Measurements from ENCODE around the gene APOO.

Gene APOO

GRCh38 chrX:23819385-23820234, 88.1 kb downstream of the APOO start:
- DNase-seq (ENCODE audit: low read depth in 2 of 2) = no peak

DNA sequence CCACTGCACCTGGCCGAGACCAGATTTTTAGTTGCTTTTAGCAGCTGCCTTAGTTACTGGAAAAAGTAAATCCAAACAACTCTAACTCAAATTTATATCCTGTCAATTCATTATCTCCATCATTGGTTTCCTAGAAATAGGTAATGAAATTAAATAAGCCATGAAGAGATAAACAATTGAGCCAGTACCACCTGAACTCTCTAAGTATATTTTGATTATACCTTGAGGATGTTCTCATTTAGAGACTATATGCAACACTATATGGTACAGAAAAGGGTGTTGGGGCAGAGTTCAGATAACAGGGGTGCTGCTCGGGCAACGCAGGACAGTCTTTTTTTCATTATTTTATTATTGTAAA, 89.8 kb downstream of the APOO start:
- DNase-seq (ENCODE audit: low read depth in 2 of 2) = no peak

GRCh38 chrX:23816179-23816578, 91.6 kb downstream of the APOO start:
- DNase-seq (ENCODE audit: low read depth in 2 of 2) = no peak

- DNase-seq (ENCODE audit: low read depth in 2 of 2) = no peak
Observed at GRCh38 chrX:23815376-23815775, 92.4 kb downstream of the APOO start.

- no peak for DNase-seq (ENCODE audit: low read depth in 2 of 2)
Observed at GRCh38 chrX:23813808-23814207, 93.9 kb downstream of the APOO start.

- no peak for DNase-seq (ENCODE audit: low read depth in 2 of 2)
Observed at GRCh38 chrX:23811656-23812055, 96.1 kb downstream of the APOO start.

GRCh38 chrX:23811108-23811651, 96.6 kb downstream of the APOO start:
- no peak for DNase-seq (ENCODE audit: low read depth in 2 of 2)

- DNase-seq (ENCODE audit: low read depth in 2 of 2) = no peak
Observed at GRCh38 chrX:23810279-23810678, 97.5 kb downstream of the APOO start.

- no peak for DNase-seq (ENCODE audit: low read depth in 2 of 2)
Observed at GRCh38 chrX:23805389-23805788, 102.3 kb downstream of the APOO start.

DNA sequence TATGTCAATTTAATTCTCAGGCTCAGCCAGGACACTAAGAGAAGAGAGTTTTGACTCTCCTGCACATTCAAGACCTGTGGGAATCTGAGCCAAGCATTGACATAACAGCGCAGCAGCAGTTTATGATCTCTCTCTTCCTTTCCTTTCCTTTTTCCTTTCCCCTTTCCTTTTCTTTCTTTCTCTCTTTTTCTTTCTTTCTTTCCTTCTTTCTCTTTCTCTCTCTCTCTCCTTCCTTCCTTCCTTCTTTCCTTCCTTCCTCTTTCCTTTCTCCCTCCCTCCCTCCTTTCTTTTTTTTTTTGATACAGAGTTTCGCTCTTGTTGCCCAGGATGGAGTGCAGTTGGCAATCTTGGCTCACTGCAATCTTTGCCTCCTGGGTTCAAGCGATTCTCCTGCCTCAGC, 103.2 kb downstream of the APOO start:
- DNase-seq (ENCODE audit: low read depth in 2 of 2) = no peak

GRCh38 chrX:23803931-23804381, 103.8 kb downstream of the APOO start:
- no peak for DNase-seq (ENCODE audit: low read depth in 2 of 2)

DNA sequence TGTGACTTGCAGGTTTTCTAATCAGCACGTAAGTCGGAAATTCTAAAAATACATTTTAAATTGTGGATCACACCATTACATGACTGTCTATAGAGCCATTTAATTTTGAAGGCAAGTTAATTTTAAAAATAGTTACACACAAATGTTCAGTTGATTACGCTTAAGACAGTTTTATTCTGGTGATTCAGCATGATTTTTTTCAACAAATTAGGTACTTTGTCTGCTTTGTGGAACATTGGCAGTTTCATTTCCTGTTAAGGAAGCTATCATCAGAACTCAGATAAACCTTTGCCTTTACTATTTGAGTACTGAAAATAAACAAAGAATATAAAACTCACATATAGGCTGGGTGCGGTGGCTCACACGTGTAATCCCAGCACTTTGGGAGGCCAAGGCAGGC, 105.3 kb downstream of the APOO start:
- no peak for DNase-seq (ENCODE audit: low read depth in 2 of 2)

- DNase-seq (ENCODE audit: low read depth in 2 of 2) = no peak
Observed at GRCh38 chrX:23799469-23800065, 108.2 kb downstream of the APOO start.

DNA sequence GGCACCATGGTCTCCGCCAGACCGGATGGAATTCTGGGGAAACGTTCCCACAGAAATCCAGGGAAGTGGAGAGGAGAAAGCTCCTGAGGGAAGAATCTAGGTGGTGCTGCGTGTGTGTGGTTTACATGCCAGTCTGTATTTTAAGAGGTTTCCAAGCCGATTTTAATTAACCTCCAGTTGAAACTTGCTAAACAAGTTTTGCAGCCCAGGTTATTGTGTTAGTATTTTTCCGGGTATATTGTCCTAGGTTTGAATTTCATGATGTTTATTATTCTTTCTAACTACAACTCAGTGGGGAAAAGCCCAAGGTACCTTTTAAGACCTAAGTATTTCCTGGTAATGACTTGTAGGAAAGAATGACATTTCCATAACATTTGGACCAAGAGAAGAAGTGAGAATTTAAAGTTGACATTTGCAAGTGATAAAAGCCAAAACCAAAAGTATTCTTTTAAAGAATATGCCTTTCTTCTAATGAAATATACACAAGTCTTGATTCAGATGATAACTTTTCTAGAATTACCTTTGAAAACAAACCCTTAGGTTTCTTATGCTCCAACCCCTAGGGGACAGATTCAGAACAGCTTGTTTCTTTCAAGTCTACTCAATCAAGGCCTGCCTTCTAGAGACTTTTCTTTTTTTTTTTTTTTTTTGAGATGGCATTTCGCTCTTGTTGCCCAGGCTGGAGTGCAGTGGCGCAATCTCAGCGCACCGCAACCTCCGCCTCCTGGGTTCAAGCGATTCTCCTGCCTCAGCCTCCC, 110.2 kb downstream of the APOO start:
- no peak for DNase-seq (ENCODE audit: low read depth in 2 of 2)

- DNase-seq (ENCODE audit: low read depth in 2 of 2) = no peak
Observed at GRCh38 chrX:23795221-23795620, 112.5 kb downstream of the APOO start.

DNA sequence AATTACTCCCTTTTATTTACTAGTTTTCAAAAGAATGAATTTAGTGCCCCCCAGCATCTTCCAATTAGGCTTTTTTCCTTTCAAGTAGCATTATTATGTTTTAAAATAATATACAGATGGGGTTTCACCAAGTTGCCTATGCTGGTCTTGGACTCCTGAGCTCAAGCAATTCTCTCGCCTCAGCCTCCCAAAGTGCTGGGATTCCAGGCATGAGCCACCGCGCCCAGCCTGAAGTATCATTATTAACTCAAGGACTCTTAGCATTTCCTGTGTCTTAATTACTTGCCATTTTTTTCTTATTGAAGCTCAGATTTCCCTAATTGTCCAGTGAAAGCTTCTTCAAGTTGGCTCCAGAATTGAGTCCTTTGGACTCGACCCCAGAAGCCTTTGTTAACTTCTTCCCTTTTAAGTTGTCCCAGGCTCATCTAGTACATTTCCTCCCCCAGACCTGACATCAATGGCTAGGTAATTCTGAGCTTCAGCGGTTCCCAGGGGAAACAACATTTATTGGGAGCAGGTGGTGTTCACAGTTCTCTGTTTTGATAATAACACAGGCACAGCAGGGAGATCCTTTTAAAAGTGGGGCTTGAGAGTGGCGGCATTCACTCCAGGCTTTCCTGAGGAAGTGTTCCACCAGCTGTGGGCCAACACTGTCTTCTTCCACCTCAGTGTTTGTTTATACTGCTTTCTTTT, 114.7 kb downstream of the APOO start:
- DNase-seq (ENCODE audit: low read depth in 2 of 2) = no peak

GRCh38 chrX:23790155-23790497, 117.6 kb downstream of the APOO start:
- no peak for DNase-seq (ENCODE audit: low read depth in 2 of 2)

GRCh38 chrX:23789386-23790154, 118.2 kb downstream of the APOO start:
- no peak for DNase-seq (ENCODE audit: low read depth in 2 of 2)

- DNase-seq (ENCODE audit: low read depth in 2 of 2) = no peak
Observed at GRCh38 chrX:23788946-23789345, 118.8 kb downstream of the APOO start.

- no peak for DNase-seq (ENCODE audit: low read depth in 2 of 2)
Observed at GRCh38 chrX:23788521-23788920, 119.2 kb downstream of the APOO start.

- DNase-seq (ENCODE audit: low read depth in 2 of 2) = no peak
Observed at GRCh38 chrX:23787745-23788118, 120.0 kb downstream of the APOO start.

Data from stimulated activated CD4-positive, alpha-beta T cell treated with anti-CD3 and anti-CD28 coated beads, Interleukin-12 subunit alpha, Interleukin-12 subunit beta, amount 100 ng/mL, for 24 hours (primary cell).